Endothelial cell of coronary artery (primary cell): ENCODE data around the gene BCKDK. TPM values are rescaled to one million over a fixed set of nuclear protein-coding genes. Genes with fewer than 3 reads are reported as not detected.

ENCODE experiments used
- total RNA-seq: library from RNA; depleted of rRNA; stranded (reverse); fragments of >200 nt; gene quantifications from 2 replicates; pipeline ENCODE4 v1.2.3, GENCODE V29; 2014

The BCKDK gene
- 15.0 and 18.7 TPM in 2 replicates for total RNA-seq

GRCh38 chr16:31108035-31108793 is at the start of gene BCKDK:
TSS of gene BCKDK (plus strand) at chr16:31108386. CDS start at chr16:31109224, 838 bp downstream.

GRCh38 chr16:31073970-31074813 is 34.0 kb upstream of the BCKDK start, which contains the start of the genes ZNF646 and ZNF668:
TSS of gene ZNF646 (plus strand) at chr16:31074422. CDS start at chr16:31076325, 1,903 bp downstream.
TSS of gene ZNF668 (minus strand) at chr16:31074240. CDS start at chr16:31064459, 9,781 bp downstream.

GRCh38 chr16:31088459-31089183 is 19.6 kb upstream of the BCKDK start, which contains the start of gene PRSS53:
TSS of gene PRSS53 (minus strand) at chr16:31088943. CDS start at chr16:31088809, 134 bp downstream.

DNA sequence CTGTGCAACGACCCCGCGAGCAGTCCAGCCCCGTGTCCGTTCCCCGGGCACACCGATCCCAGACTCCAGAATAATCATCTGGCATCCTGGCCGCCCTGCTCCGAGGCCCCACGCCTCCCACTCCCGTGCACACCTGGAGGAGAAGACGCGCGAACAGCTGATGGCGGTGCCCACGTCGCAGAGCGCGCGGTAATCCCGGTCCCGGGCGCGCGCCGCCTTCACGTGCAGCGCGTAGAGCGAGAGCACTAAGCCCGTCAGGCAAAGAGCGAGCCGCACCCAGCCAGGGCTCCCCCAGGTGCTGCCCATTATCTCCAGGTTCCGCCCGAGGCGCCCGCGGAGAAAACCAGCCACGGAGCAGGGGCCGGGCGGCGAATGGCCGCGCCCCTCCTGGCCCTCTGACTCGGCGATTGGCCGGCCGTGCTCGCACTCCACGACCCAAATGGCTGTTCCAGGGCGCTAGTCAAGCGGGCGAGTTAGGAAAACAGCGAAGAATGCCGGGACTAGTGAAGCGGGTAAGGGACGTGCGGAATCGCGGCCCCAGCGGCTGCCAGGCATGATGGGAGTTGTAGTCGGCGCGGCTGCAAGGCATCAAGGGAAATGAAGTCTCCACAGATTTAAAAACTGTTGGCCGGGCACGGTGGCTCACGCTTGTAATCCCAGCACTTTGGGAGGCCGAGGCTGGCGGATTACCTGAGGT is 13.6 kb upstream of the BCKDK start, which contains the start of gene VKORC1:
VKORC1 (minus strand) TSS at position 374 of the 697 bp plus-strand sequence; CDS start at position 306, 68 bp downstream.

GRCh38 chr16:31117384-31118222 is 9.4 kb downstream of the BCKDK start, which contains the start of gene KAT8:
TSS of gene KAT8 (plus strand) at chr16:31117664. CDS start at chr16:31117682, 18 bp downstream.

GRCh38 chr16:31135535-31136286 is 27.5 kb downstream of the BCKDK start, which contains the start of gene PRSS8:
TSS of gene PRSS8 (minus strand) at chr16:31135727. CDS start at chr16:31135498, 229 bp downstream.

DNA sequence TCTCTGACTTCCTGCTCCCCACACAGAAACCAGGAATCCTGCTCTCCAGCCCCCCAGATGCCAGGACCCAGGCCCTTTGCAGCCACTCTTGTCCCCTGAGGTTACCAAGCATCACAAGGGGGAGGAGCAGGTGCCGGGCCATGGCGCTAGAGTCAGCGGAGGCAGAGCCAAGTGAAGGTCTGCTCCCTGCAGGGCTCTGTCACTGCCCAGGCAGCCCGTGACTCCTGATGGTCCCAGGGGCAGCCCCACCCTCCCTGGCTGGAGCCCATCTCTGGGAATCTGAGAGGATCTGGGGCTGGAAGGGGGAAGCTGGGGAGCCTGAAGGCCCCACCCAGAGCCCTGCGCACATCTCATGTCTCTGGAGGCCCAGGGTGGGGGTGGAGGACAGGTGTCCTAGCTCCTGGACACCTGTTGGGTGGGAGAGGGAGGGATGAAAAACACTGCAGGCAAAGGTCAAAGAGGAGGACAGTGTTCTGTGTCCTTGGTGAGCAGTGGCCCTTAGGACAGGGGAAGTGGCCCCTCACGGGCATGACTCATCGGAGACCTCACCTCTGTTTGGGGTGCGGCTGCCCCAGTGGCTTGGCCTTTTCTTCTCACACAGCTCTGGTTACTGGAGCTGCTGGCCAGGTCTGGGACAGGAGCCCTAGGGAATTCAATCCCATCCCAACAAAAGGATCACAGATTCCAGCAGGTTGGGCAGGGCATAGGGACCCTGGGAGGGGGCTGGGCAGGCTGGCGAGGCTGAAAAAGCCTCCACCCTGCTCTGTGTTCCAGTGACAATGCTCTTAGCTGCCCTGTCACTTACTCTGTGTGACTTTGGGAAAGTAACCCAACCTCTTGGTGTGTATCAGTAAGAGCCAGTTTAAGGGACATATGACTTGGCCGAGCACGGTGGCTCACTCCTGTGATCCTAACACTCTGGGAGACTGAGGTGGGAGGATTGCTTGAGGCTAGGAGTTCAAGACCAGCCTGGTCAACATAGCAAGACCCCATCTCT is 42.0 kb downstream of the BCKDK start, which contains the start of gene PRSS36:
PRSS36 (minus strand) TSS at position 173 of the 997 bp plus-strand sequence; CDS start at position 142, 31 bp downstream.

Other genes with a start within 250 kb of the BCKDK start
- gene BCL7C, start 214.3 kb upstream of the BCKDK start, total RNA-seq = 19.8 and 26.7 TPM in 2 replicates
- 0.09 TPM in 2 replicates for gene CTF1, start 211.8 kb upstream of the BCKDK start, total RNA-seq
- 21.0 and 21.5 TPM in 2 replicates for gene FBXL19, start 184.8 kb upstream of the BCKDK start, total RNA-seq
- 12.0 and 13.3 TPM in 2 replicates for gene ORAI3, start 159.3 kb upstream of the BCKDK start, total RNA-seq
- 2.2 and 2.6 TPM in 2 replicates for gene SETD1A, start 150.6 kb upstream of the BCKDK start, total RNA-seq
- gene HSD3B7, start 123.2 kb upstream of the BCKDK start, total RNA-seq = 4.1 and 7.4 TPM in 2 replicates
- gene STX1B, start 97.7 kb upstream of the BCKDK start, total RNA-seq = under 0.01 TPM in 2 replicates
- 28.2 and 30.4 TPM in 2 replicates for gene STX4, start 74.8 kb upstream of the BCKDK start, total RNA-seq
- gene ZNF668, start 34.1 kb upstream of the BCKDK start, total RNA-seq = 7.3 and 7.6 TPM in 2 replicates
- 9.1 and 14.4 TPM in 2 replicates for gene ZNF646, start 34.0 kb upstream of the BCKDK start, total RNA-seq
- 0.45 and 1.8 TPM in 2 replicates for gene PRSS53, start 19.4 kb upstream of the BCKDK start, total RNA-seq
- 58.1 and 74.6 TPM in 2 replicates for gene VKORC1, start 13.6 kb upstream of the BCKDK start, total RNA-seq
- 32.3 and 36.2 TPM in 2 replicates for gene KAT8, start 9.3 kb downstream of the BCKDK start, total RNA-seq
- not detected in 2 replicates for gene PRSS8, start 27.3 kb downstream of the BCKDK start, total RNA-seq
- 0.09 and 0.27 TPM in 2 replicates for gene PRSS36, start 41.7 kb downstream of the BCKDK start, total RNA-seq
- gene FUS, start 71.8 kb downstream of the BCKDK start, total RNA-seq = 39.0 and 44.7 TPM in 2 replicates
- gene PYCARD, start 94.4 kb downstream of the BCKDK start, total RNA-seq = 43.1 and 63.2 TPM in 2 replicates
- gene TRIM72, start 105.7 kb downstream of the BCKDK start, total RNA-seq = not detected in 2 replicates
- not detected in 2 replicates for gene PYDC1, start 108.7 kb downstream of the BCKDK start, total RNA-seq
- under 0.01 TPM in 1 of 2 replicates, not detected in the other for gene ITGAM, start 151.6 kb downstream of the BCKDK start, total RNA-seq
- gene ITGAX, start 246.8 kb downstream of the BCKDK start, total RNA-seq = 0.38 and 0.81 TPM in 2 replicates